GM12874 (cell line): ENCODE data around the gene PRDX3.

ENCODE experiments used
- TF ChIP-seq, protein P1 (sequence below): IDR thresholded peaks from 2 replicates; pipeline ENCODE4 v1.5.1; 2011; ENCODE audit warnings: low read depth, mild to moderate bottlenecking, control low read depth, low read length, moderate library complexity; ENCODE audit not compliant: insufficient read depth

The PRDX3 gene

GRCh38 chr10:119219871-119220270 is 41.3 kb upstream of the PRDX3 start:
- TF ChIP-seq, protein P1, sequence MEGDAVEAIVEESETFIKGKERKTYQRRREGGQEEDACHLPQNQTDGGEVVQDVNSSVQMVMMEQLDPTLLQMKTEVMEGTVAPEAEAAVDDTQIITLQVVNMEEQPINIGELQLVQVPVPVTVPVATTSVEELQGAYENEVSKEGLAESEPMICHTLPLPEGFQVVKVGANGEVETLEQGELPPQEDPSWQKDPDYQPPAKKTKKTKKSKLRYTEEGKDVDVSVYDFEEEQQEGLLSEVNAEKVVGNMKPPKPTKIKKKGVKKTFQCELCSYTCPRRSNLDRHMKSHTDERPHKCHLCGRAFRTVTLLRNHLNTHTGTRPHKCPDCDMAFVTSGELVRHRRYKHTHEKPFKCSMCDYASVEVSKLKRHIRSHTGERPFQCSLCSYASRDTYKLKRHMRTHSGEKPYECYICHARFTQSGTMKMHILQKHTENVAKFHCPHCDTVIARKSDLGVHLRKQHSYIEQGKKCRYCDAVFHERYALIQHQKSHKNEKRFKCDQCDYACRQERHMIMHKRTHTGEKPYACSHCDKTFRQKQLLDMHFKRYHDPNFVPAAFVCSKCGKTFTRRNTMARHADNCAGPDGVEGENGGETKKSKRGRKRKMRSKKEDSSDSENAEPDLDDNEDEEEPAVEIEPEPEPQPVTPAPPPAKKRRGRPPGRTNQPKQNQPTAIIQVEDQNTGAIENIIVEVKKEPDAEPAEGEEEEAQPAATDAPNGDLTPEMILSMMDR: no peak

DNA sequence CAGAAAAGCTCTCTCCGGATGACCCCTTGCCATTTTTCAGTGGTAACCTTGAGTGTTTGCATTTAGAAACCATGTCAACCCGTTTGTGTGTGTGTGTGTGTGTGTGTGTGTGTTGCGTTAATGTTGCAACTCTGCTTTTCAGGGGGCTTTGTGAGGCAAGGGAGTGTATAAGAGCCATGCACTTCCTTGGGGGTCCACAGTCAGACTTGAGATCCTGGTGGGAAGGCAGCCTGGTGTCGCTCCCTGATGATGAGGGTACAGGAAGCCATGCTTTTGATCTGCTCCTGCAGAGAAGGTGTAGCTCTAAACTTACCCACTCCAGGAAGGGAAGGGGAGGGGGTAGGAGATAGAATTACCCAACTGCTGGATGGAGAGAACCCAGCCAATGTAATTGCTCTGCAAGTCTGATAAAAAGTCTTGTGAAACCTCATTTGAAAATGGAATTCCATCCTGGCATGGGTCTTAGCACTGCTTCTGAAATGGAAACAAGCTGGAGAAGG is 39.4 kb upstream of the PRDX3 start:
- TF ChIP-seq, protein P1: no peak

DNA sequence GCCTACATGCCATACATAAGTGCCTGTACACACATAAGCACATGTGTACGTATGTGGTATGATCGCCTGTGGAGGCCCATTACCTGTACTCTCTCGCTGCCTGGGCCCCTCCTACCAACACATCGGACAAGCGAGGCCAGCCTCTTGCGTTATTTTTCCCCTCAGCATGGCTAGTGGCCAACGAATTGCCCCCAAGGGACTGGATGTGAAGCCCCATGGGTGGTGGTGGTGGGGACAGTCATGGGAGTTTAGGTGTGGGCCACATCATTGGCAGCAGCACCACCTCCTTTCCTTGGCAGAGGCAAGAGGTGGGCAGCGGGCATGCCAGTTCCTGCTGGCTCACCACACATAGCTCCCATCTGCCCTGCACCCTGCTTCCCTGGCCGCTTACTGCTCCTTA is 38.8 kb upstream of the PRDX3 start:
- TF ChIP-seq, protein P1: no peak

DNA sequence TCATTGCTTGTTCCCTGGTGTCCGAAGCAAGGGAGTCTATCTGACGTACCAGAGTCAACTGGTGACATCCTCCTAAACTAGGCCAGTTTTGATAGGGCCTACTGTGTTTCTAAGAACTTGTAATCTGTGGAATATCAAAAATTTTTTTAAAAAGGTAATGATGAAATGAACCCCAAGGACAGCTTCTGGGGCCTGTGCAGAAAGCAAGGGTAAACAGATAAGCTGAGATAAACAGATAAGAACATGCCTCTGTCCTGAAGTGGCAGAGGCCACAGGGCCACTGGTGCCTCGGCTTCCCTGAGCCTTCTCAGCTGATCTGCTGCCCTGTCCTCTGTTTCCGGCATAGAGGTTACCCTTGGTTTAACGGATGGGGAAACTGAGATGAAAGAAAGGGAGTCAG is 37.5 kb upstream of the PRDX3 start:
- TF ChIP-seq, protein P1: no peak

DNA sequence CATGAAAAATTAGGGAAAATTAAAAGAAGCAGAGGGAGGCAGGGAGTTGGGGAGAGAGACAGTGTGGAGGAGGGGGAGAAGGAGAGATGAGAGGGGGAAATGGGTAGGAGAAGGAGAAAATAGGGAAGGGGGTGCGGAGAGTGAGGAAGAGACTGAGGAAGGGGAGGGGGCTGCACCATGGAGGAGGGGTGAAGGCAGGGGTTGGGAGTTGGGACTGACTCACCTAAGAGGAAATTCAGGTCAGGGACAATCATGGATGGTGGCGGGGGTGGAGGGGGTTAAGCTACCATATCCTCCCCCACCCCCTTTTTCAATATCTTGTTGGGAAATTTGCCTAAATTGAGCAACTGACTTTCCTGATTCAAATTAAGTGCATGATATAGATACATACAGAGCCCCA is 36.8 kb upstream of the PRDX3 start:
- TF ChIP-seq, protein P1: no peak

DNA sequence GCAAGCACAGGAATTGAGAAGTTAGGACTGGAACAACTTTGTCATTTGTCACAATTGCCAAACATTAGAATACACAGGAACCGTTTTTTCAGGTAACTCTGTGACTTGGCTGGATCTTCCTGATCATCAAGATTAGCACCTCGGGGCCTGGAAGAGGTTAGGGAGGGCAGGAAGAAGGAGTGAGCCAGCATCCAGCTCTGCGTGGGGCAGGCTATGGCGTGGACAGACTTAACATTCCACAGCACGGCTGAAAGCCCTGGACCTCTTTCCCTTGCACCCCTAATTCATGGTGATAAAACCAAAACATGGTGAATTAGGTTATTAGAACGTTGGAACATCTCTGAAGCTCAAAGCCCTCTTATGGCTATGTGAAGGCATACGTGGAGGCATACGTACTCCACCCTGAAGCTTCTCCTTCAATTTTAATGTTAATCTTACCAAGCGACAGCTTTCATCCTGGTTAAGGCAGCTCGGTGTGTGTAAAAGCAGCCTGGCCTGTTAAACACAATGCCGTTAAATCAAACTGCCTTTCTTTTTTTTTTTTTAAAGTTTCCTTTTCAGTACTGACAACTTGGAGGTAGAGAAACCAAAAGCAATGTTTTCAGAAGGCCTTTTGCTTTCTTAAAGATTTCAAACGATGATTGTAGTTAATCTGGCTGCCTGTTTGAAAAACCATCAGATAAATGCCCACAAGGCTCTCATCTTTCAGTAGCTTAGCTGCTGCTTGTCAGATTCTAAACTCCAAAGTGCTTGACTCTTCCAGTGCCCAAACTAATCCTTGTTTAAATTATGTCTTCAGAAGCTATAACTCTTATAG is 33.2 kb upstream of the PRDX3 start:
- TF ChIP-seq, protein P1: no peak

- TF ChIP-seq, protein P1: no peak
Observed at GRCh38 chr10:119211176-119211575, 32.6 kb upstream of the PRDX3 start.
